22Rv1 (cell line): Measurements from ENCODE around the gene R3HDM2.

ENCODE experiments used
- H3K27ac ChIP-seq: fragments of 450-650 bp; 2 replicates; pipeline ENCODE4 v1.5.1; 2017
- CTCF ChIP-seq: fragments of 450-650 bp; IDR thresholded peaks from 2 replicates; pipeline ENCODE4 v1.5.1; 2017; ENCODE audit warnings: mild to moderate bottlenecking
- ZFX ChIP-seq: fragments of 450-650 bp; IDR thresholded peaks from 2 replicates; pipeline ENCODE4 v1.6.1; 2017; ENCODE audit warnings: antibody characterized with exemption, borderline replicate concordance

The R3HDM2 gene

GRCh38 chr12:57242691-57243454, 188.0 kb downstream of the R3HDM2 start:
- TF ChIP-seq CTCF (peak; percentile 73), ZFX (no peak)
- peak overlapping the region; percentile 100 for H3K27ac ChIP-seq

GRCh38 chr12:57242329-57242690, 188.5 kb downstream of the R3HDM2 start:
- H3K27ac ChIP-seq: peak overlapping the region; percentile 100

GRCh38 chr12:57241402-57242310, 189.2 kb downstream of the R3HDM2 start:
- TF ChIP-seq ZFX (no peak), CTCF (no peak)
- H3K27ac ChIP-seq: peak overlapping the region; percentile 100

More at GRCh38 chr12:57242329-57242690, 188.5 kb downstream of the R3HDM2 start:
- TF ChIP-seq ZFX (no peak), CTCF (no peak)

GRCh38 chr12:57240926-57241401, 189.9 kb downstream of the R3HDM2 start:
- no peak for TF ChIP-seq ZFX
- TF ChIP-seq CTCF: peak; percentile 3
- H3K27ac ChIP-seq: peak overlapping the region; percentile 100

- H3K27ac ChIP-seq: peak overlapping the region; percentile 100
- TF ChIP-seq ZFX (no peak), CTCF (peak; percentile 38)
Measured at GRCh38 chr12:57240066-57240921, 190.5 kb downstream of the R3HDM2 start.

GRCh38 chr12:57239587-57240065, 191.2 kb downstream of the R3HDM2 start:
- TF ChIP-seq ZFX (no peak), CTCF (no peak)
- H3K27ac ChIP-seq: peak overlapping the region; percentile 100
